ENCODE data around the gene ABI1. TPM values are rescaled to one million over a fixed set of nuclear protein-coding genes. Genes with fewer than 3 reads are reported as not detected.
"Not testable (repeated sequence)": the region's sequence is repeated elsewhere in the genome, so short reads cannot be mapped to it uniquely, and the experiment has no call there.

The ABI1 gene
- polyA plus RNA-seq, result 49.0 and 50.4 TPM in 2 replicates
- polyA minus RNA-seq, result 63.1 and 72.7 TPM in 2 replicates

- Histone ChIP-seq H3K9me3 (ENCODE audit: low read length) (no peaks in the 10 kb centered on the region), H3K36me3 (ENCODE audit: insufficient read depth, low read length) (no peaks in the 10 kb centered on the region), H3K79me2 (replicated peaks; ENCODE audit: insufficient read depth, low read length) (peaks cover 34% of the 10 kb centered on the region), H3K4me2 (ENCODE audit: low read length) (peak within 1 kb of the TSS; percentile 74), H2AFZ (ENCODE audit: low read depth, low read length) (peak within 1 kb of the TSS; percentile 45), H3K27me3 (ENCODE audit: insufficient read depth, low read depth, low read length) (no peaks in the 10 kb centered on the region), H3K4me3 (ENCODE audit: low read length) (peak within 1 kb of the TSS; percentile 82), H3F3A (ENCODE audit: insufficient read depth, low read length, poor library complexity, severe bottlenecking) (no peaks in the 10 kb centered on the region), H3K9me2 (ENCODE audit: insufficient read depth, low read length) (no peaks in the 10 kb centered on the region), H3K9ac (ENCODE audit: low read length) (peak within 1 kb of the TSS; percentile 84), H4K20me1 (ENCODE audit: insufficient read depth) (peaks cover 5% of the 10 kb centered on the region), H3K27ac (ENCODE audit: low read length) (peak within 1 kb of the TSS; percentile 87)
- TF ChIP-seq MXI1 (conservative IDR thresholded peaks at IDR 0.05; ENCODE audit: poor library complexity, severe bottlenecking), result peak; percentile 62
- TF ChIP-seq POLR2AphosphoS5 (IDR thresholded peaks at IDR 0.05), result peak; percentile 97
- TF ChIP-seq TAF1 (IDR thresholded peaks at IDR 0.05; ENCODE audit: low read depth), result peak; percentile 96
- peak; percentile 90 for TF ChIP-seq REST (IDR thresholded peaks at IDR 0.05; ENCODE audit: borderline replicate concordance)
- TF ChIP-seq RAD21 (conservative IDR thresholded peaks at IDR 0.05), result peak; percentile 22
- no peak for TF ChIP-seq SMC3 (conservative IDR thresholded peaks at IDR 0.05; ENCODE audit: poor library complexity)
Observed at GRCh38 chr10:26860443-26861204, at the start of gene ABI1. TSS of gene ABI1 (minus strand) at chr10:26860958. CDS start at chr10:26860863, 95 bp downstream.

- Histone ChIP-seq H3K9me3 (ENCODE audit: low read length) (no peaks in the 10 kb centered on the region), H3K27ac (ENCODE audit: low read length) (no peak overlapping the region), H4K20me1 (ENCODE audit: insufficient read depth) (no peaks in the 10 kb centered on the region), H3K4me2 (ENCODE audit: low read length) (no peak overlapping the region), H3F3A (ENCODE audit: insufficient read depth, low read length, poor library complexity, severe bottlenecking) (no peaks in the 10 kb centered on the region), H3K9ac (ENCODE audit: low read length) (no peak overlapping the region), H3K4me3 (ENCODE audit: low read length) (no peak overlapping the region), H2AFZ (ENCODE audit: low read depth, low read length) (no peak overlapping the region), H3K27me3 (ENCODE audit: insufficient read depth, low read depth, low read length) (no peaks in the 10 kb centered on the region), H3K9me2 (ENCODE audit: insufficient read depth, low read length) (no peaks in the 10 kb centered on the region), H3K79me2 (replicated peaks; ENCODE audit: insufficient read depth, low read length) (no peaks in the 10 kb centered on the region), H3K36me3 (ENCODE audit: insufficient read depth, low read length) (no peaks in the 10 kb centered on the region)
- TF ChIP-seq EP300 (conservative IDR thresholded peaks at IDR 0.05; ENCODE audit: poor library complexity, severe bottlenecking), result no peak
- no peak for TF ChIP-seq POLR2AphosphoS5 (IDR thresholded peaks at IDR 0.05)
- no peak for TF ChIP-seq REST (IDR thresholded peaks at IDR 0.05; ENCODE audit: borderline replicate concordance)
- no peak for TF ChIP-seq SMC3 (conservative IDR thresholded peaks at IDR 0.05; ENCODE audit: poor library complexity)
- no peak for TF ChIP-seq EZH2 (IDR thresholded peaks at IDR 0.05; ENCODE audit: borderline replicate concordance, insufficient read depth, low read length, poor library complexity, severe bottlenecking)
- no peak for TF ChIP-seq CTCF (IDR thresholded peaks at IDR 0.05; ENCODE audit: poor library complexity, severe bottlenecking)
- TF ChIP-seq TAF1 (IDR thresholded peaks at IDR 0.05; ENCODE audit: low read depth), result no peak
- no peak for TF ChIP-seq RAD21 (conservative IDR thresholded peaks at IDR 0.05)
- no peak for TF ChIP-seq MXI1 (conservative IDR thresholded peaks at IDR 0.05; ENCODE audit: poor library complexity, severe bottlenecking)
Observed at GRCh38 chr10:26909753-26910152, 49.0 kb upstream of the ABI1 start.

GRCh38 chr10:26905253-26905781 lies 44.6 kb upstream of the ABI1 start:
- H3F3A ChIP-seq (ENCODE audit: insufficient read depth, low read length, poor library complexity, severe bottlenecking); H3K79me2 ChIP-seq (replicated peaks; ENCODE audit: insufficient read depth, low read length); H3K27me3 ChIP-seq (ENCODE audit: insufficient read depth, low read depth, low read length); H3K9me2 ChIP-seq (ENCODE audit: insufficient read depth, low read length); H3K4me2 ChIP-seq (ENCODE audit: low read length); H3K4me3 ChIP-seq (ENCODE audit: low read length); H4K20me1 ChIP-seq (ENCODE audit: insufficient read depth); H3K9ac ChIP-seq (ENCODE audit: low read length); H2AFZ ChIP-seq (ENCODE audit: low read depth, low read length); H3K27ac ChIP-seq (ENCODE audit: low read length); H3K36me3 ChIP-seq (ENCODE audit: insufficient read depth, low read length); H3K9me3 ChIP-seq (ENCODE audit: low read length): not testable (repeated sequence)
